HG03159 (cell line): ENCODE data around the gene INO80.
"Not testable (repeated sequence)": the region's sequence is repeated elsewhere in the genome, so short reads cannot be mapped to it uniquely, and the experiment has no call there.

Experiments used
- ATAC-seq: cut with Tn5 transposase; IDR thresholded peaks from one replicate; pipeline ENCODE4 v1.9.1; 2021; ENCODE audit warnings: mild to moderate bottlenecking, moderate library complexity; ENCODE audit not compliant: unreplicated experiment

INO80 gene

GRCh38 chr15:40968290-40969085 lies 147.6 kb downstream of the INO80 start:
- no peak for ATAC-seq

DNA sequence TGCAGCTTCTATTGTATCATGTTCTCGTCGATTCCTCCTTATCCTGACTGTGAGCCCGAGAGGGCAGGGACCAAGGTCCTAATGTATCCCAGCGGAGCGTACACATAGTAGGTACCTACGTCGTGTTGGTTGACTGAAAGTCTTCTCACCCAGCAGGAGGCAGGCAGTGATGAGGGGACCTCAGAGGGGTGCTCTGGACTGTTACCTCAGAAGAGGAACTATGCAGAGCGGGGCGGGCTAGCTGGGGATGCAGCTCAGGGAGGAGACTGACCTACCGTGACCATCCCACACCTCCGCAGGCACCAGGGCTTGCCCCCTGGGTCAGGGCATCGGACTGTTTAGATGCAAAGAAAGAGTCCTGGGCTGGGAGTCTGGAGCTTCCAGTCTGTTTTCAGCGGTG lies 151.4 kb downstream of the INO80 start:
- no peak for ATAC-seq

- no peak for ATAC-seq
These were observed 152.1 kb downstream of the INO80 start for GRCh38 chr15:40964006-40964405.

- no peak for ATAC-seq
These were observed 152.9 kb downstream of the INO80 start for GRCh38 chr15:40963201-40963600.

DNA sequence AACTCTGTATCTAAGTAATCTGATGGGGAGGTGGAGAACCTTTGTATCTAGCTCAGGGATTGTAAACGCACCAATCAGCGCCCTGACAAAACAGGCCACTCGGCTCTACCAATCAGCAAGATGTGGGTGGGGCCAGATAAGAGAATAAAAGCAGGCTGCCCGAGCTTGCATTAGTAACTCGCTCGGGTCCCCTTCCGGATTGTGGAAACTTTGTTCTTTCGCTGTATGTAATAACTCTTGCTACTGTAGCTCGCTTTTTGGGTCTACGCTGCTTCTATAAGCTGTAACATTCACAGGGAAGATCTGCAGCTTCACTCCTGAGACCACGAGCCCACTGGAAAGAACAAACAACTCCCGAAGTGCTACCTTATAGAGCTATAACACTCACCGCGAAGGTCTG lies 153.8 kb downstream of the INO80 start:
- not testable (repeated sequence) for ATAC-seq

- ATAC-seq: not testable (repeated sequence)
These were observed 154.3 kb downstream of the INO80 start for GRCh38 chr15:40961740-40962139.

GRCh38 chr15:40960925-40961324 lies 155.2 kb downstream of the INO80 start:
- ATAC-seq: no peak

DNA sequence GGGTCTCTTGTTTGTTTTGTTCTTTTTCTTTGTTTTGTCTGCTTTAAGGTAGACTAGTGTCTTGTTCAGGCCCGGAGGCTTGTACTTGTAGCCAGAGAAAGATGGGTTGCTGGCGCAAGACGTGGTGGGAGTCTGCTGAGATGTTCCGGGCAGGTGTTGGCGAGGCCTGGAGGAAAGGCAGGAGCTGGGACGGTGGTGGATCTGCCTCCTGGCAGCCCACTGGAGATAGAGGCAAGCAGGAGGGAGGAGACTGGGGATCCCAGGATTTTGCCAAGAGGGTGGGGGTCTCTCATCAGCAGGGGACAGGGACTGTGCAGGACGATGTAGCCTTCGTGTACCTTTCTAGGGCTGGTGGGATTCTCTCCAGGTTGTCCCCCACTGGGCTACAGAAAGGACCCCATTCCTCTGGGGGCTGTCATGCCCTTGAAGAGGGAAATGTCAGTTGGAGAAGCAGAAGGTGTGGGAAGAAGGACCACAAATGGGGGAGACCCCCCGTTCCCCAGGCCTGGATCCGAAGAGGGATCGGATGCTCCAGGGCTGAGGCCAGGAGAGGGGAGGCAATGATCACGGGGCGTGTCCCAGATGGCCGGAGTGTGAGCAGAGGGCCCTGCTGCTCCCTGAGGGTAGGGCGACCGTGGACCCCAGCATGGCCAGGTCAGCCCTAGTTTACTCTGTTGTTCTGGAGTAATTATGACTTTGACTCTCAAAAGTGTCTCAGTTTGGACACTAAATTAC lies 155.8 kb downstream of the INO80 start:
- no peak for ATAC-seq

DNA sequence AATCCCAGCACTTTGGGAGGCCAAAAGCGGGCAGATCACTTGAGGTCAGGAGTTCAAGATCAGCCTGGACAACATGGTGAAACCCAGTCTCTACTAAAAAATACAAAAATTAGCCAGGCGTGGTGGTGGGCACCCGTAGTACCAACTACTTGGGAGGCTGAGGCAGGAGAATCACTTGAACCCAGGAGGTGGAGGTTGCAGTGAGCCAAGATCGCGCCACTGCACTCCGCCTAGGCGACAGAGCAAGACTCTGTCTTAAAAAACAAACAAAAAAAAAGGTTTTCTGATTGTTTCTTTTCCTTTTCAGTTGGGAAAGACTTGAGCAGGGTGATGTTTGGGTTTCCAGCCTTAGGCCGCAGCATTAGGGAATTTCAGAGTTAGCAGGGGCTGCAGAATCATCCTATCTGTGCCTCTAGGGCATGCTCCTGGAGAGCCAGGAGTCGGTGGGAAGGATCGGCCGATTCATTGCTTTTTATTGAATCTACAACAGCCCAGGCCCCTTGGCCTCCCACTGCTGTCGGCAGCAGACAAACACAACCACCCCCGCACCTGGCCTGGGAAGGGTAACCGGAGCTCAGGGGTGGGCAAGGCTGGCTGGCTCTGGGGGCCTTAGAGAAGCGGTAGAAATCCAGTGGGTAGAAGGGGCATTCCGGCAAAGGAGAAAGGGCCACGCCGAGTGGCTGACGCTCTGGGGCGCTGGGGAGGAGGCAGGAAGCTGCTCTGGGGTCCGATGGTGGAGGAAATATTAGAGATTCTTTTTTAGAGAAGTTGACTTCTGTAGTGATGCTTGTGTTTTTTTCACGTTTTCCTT lies 156.5 kb downstream of the INO80 start:
- ATAC-seq: no peak

- no peak for ATAC-seq
These were observed 157.4 kb downstream of the INO80 start for GRCh38 chr15:40958723-40959122.

DNA sequence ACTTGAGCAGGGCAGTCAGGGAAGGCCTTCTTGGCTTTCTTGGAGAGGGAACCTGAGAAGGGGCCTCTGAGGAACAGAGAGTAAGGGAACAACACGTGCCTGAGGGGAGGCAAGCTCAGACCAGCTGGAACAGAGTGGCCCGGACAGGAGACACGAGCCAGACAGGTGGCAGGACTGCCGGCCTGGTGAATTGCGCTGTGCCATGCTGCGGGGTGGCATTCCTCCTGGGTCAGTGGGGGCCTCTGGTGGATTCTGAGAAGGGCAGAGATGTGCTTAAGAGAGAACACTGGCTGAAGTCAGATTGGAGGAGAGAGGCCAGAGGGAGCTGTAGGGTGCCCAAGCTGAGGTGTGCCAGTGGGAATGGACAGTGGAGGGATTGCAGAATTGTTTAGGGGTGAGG lies 157.9 kb downstream of the INO80 start:
- ATAC-seq: no peak

DNA sequence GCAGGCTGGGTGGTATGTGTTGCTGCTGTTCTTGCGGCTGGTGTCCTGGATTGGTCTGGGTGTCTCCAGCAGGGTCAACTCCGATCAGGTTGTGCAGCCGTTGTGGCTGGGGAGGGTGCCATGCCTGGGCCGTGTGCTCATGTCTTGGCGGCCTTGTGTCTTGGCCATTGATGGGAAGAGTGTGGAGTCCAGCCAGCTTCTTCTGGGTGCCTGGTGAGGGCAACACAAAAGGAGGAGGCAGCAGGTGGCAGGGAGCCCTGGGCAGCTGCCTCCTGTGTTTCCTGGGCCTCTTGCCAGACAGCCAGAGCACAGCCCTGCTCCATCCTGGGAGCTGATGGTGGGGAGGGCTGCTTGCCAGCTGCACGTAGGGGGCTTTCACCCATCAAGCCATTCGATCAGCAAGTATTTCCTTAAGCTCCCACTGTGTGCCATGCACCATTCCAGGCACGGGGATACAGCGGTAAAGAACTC lies 158.5 kb downstream of the INO80 start:
- no peak for ATAC-seq

- no peak for ATAC-seq
These were observed 159.0 kb downstream of the INO80 start for GRCh38 chr15:40957041-40957555.

DNA sequence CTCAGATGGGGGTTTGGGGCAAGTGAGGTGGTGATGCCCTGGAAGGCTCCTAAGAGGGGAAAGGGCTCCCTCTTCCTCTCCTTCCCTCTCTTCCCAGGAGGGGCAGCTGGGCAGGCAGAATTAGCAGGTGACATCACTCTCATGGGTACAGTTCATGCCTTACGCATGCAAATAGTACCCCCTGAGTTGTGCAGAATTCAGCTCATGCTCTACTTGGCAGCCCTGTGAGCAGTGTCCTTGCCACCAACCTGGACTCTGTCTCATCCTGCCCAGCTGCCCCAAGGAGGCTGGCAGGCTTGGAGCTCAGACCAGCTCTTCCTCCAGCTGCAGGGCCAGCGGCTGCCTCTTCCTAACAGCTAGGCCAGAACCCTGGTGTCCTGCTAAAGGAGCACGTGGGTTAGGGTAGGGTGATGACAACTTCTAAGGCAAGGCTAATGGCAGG lies 159.5 kb downstream of the INO80 start:
- ATAC-seq: no peak

- ATAC-seq: no peak
These were observed 160.0 kb downstream of the INO80 start for GRCh38 chr15:40955930-40956540.

DNA sequence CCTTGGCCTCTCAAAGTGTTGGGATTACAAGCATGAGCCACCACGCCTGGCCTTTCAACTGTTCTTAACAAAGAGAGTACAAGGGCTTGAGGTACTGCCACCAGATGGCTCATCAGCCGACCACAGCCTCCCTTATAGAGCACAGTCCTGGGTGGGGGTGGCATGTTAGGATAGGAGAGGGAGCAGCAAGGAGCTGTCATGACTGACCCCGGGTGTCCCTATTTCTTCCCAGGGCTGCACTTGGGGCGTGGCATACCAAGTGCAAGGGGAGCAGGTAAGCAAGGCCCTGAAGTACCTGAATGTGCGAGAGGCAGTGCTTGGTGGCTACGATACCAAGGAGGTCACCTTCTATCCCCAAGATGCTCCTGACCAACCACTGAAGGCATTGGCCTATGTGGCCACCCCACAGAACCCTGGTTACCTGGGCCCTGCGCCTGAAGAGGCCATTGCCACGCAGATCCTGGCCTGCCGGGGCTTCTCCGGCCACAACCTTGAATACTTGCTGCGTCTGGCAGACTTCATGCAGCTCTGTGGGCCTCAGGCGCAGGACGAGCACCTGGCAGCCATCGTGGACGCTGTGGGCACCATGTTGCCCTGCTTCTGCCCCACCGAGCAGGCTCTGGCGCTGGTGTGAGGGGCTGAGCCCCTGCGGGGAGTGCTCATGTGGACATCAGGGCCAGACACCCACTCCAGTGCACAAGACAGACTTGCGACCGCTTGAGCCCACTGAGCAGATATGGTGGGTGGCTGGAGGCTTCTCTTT lies 160.8 kb downstream of the INO80 start:
- ATAC-seq: no peak

GRCh38 chr15:40954158-40954848 lies 161.8 kb downstream of the INO80 start:
- not testable (repeated sequence) for ATAC-seq

- ATAC-seq: no peak
These were observed 162.4 kb downstream of the INO80 start for GRCh38 chr15:40953713-40954074.
